ENCODE measurements around the gene PARN.

DNA sequence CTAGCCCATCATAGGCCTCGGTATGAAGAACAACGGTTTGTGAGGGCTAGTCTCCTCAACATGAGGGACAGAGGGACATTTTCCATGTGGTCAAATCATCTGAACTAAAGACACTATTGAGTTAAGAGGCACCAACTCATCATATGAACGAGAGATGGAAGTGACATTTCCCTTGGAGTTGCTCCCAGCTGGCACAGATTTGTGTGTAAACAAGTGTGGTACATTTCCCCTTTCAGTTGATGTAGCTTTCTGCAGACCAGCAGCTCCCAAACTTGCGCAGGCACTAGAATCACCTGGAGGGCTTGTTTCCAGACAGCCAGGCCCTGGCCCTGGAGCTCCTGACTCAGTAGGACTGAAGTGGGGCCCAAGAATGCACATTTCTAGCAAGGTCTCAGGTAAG is 205.5 kb downstream of the PARN start:
- TF ChIP-seq, protein P1, sequence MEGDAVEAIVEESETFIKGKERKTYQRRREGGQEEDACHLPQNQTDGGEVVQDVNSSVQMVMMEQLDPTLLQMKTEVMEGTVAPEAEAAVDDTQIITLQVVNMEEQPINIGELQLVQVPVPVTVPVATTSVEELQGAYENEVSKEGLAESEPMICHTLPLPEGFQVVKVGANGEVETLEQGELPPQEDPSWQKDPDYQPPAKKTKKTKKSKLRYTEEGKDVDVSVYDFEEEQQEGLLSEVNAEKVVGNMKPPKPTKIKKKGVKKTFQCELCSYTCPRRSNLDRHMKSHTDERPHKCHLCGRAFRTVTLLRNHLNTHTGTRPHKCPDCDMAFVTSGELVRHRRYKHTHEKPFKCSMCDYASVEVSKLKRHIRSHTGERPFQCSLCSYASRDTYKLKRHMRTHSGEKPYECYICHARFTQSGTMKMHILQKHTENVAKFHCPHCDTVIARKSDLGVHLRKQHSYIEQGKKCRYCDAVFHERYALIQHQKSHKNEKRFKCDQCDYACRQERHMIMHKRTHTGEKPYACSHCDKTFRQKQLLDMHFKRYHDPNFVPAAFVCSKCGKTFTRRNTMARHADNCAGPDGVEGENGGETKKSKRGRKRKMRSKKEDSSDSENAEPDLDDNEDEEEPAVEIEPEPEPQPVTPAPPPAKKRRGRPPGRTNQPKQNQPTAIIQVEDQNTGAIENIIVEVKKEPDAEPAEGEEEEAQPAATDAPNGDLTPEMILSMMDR (IDR thresholded peaks at IDR 0.05; ENCODE audit: low read depth, low read length): no peak
- no peak for TF ChIP-seq POLR2A (IDR thresholded peaks at IDR 0.05; ENCODE audit: extremely low read depth, insufficient read length)
- TF ChIP-seq, protein P2, sequence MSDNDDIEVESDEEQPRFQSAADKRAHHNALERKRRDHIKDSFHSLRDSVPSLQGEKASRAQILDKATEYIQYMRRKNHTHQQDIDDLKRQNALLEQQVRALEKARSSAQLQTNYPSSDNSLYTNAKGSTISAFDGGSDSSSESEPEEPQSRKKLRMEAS (IDR thresholded peaks at IDR 0.05; ENCODE audit: low read depth, low read length): no peak
- TF ChIP-seq MYC (IDR thresholded peaks at IDR 0.05; ENCODE audit: low read depth, low read length): no peak
